GM21367 (cell line): ENCODE data around the gene CLCN3.
"Not testable (repeated sequence)": the region's sequence is repeated elsewhere in the genome, so short reads cannot be mapped to it uniquely, and the experiment has no call there.

ENCODE experiments used
- ATAC-seq: cut with Tn5 transposase; IDR thresholded peaks from one replicate; pipeline ENCODE4 v1.9.1; 2021; ENCODE audit not compliant: unreplicated experiment

CLCN3 gene

GRCh38 chr4:169768385-169768784, 148.0 kb downstream of the CLCN3 start:
- no peak for ATAC-seq

DNA sequence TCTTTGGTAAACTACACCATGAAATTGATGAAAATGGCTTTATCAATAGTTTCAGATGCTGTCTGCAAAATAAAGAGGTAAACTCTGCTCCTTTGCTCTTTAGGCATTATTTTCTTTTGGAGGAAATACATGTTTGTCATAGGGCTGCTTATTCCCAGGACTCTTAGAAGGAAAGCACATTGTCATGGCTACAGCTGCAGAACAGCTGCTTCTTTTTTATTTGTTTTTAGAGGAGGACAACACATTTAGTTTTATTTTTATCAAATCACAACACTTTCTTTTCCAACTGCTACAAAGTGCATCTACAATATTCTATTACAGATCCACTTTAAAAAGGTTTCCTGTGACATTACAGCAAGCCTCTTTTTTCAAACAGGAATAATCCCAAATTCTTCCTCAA, 150.0 kb downstream of the CLCN3 start:
- ATAC-seq, result no peak

DNA sequence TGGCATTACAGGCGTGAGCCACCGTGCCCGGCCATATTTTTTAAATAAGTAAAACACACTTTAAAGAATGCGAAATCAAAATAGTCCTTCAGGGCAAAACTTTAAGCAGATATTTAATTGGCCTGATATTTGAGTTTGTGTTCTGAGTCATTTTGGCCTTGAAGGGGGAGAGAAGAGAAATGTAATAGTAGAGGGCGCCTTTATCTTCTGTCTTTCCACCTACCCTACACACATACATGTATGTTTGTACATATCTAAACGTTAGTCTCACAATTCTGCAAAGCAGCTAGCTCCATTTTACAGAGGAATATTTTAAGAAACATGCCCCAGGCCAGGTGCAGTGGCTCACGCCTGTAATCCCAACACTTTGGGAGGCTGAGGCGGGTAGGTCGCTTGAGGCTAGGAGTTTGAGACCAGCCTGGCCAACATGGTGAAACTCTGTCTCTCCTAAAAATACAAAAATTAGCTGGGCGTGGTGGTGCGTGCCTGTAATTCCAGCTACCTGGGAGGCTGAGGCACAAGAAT, 151.2 kb downstream of the CLCN3 start:
- not testable (repeated sequence) for ATAC-seq
